Transverse colon (tissue), 4 donors: Measurements from ENCODE around the gene MAP2K5.

Experiments
- CTCF ChIP-seq, 5 experiments: fragments of 200-600 bp in 3 of 5; fragments of 450-650 bp in 2 of 5; sonication (generic) in 3 of 5; IDR thresholded peaks; 1 replicate in 2 of 5; 2 replicates in 3 of 5; pipeline ENCODE4 v1.5.1; 2016 to 2017; ENCODE audit warnings: antibody characterized with exemption in 5 of 5, inconsistent platforms in 3 of 5, mild to moderate bottlenecking in 2 of 5, moderate library complexity in 1 of 5
- EP300 ChIP-seq: sonication (generic); formaldehyde crosslinking; IDR thresholded peaks from one replicate; pipeline ENCODE4 v1.6.1; 2017; ENCODE audit warnings: antibody characterized with exemption, low read depth
- POLR2AphosphoS5 ChIP-seq, 3 donors: sonication (generic); formaldehyde crosslinking; IDR thresholded peaks; one replicate each; pipeline ENCODE4 v1.6.1; 2016; ENCODE audit warnings: antibody characterized with exemption in 3 of 3

- no peak for TF ChIP-seq CTCF (IDR thresholded peaks at IDR 0.05)
- TF ChIP-seq POLR2AphosphoS5 (IDR thresholded peaks at IDR 0.05), result no peak
- no peak for TF ChIP-seq EP300
Observed at GRCh38 chr15:67696087-67696486, 153.6 kb downstream of the MAP2K5 start.
